GM23338 (cell line): ENCODE measurements around the gene DDA1.

ENCODE experiments used
- CREB1 ChIP-seq: fragments of 250-450 bp; sonication (Bioruptor Pico); IDR thresholded peaks from 2 replicates; pipeline ENCODE4 v1.5.0; 2020; ENCODE audit warnings: low read depth, mild to moderate bottlenecking, moderate library complexity
- EZH2 ChIP-seq: fragments of 200-600 bp; sonication (generic); IDR thresholded peaks from one replicate; pipeline ENCODE4 v1.8.0; 2017; ENCODE audit warnings: antibody characterized with exemption, mild to moderate bottlenecking, low read depth; ENCODE audit not compliant: unreplicated experiment
- EZH2phosphoT487 ChIP-seq: fragments of 200-600 bp; sonication (generic); IDR thresholded peaks from one replicate; pipeline ENCODE4 v1.8.1; 2018; ENCODE audit warnings: antibody characterized with exemption; ENCODE audit not compliant: unreplicated experiment
- JUNB ChIP-seq: IDR thresholded peaks from one replicate; pipeline ENCODE4 v1.6.1; 2016; ENCODE audit warnings: antibody characterized with exemption; ENCODE audit not compliant: unreplicated experiment
- NANOG ChIP-seq: IDR thresholded peaks from 2 replicates; pipeline ENCODE4 v1.6.1; 2016; ENCODE audit warnings: antibody characterized with exemption, borderline replicate concordance
- POLR2AphosphoS5 ChIP-seq: IDR thresholded peaks from 2 replicates; pipeline ENCODE4 v1.6.1; 2016; ENCODE audit warnings: antibody characterized with exemption, low read depth
- STAT1 ChIP-seq: IDR thresholded peaks from one replicate; pipeline ENCODE4 v1.6.1; 2016; ENCODE audit warnings: antibody characterized with exemption; ENCODE audit not compliant: unreplicated experiment
- ZNF114 ChIP-seq: fragments of 250-450 bp; sonication (Bioruptor Pico); IDR thresholded peaks from 2 replicates; pipeline ENCODE4 v1.5.0; 2020; ENCODE audit warnings: mild to moderate bottlenecking, moderate library complexity
- ZNF331 ChIP-seq: fragments of 250-450 bp; sonication (Bioruptor Pico); IDR thresholded peaks from 2 replicates; pipeline ENCODE4 v1.5.0; 2020; ENCODE audit warnings: low read depth, mild to moderate bottlenecking, moderate library complexity
- TF ChIP-seq, protein P1 (sequence below), 2 experiments: fragments of 200-600 bp in 1 of 2; sonication (generic) in 1 of 2; conservative IDR thresholded peaks; 2 replicates each; pipeline versions ENCODE4 v1.5.1 to v1.6.1; 2016 to 2017; ENCODE audit warnings: antibody characterized with exemption in 2 of 2, low read depth in 2 of 2, mild to moderate bottlenecking in 2 of 2, moderate library complexity in 1 of 2
- TF ChIP-seq, protein P2 (sequence below): IDR thresholded peaks from one replicate; pipeline ENCODE4 v1.6.1; 2018; ENCODE audit warnings: antibody characterized with exemption; ENCODE audit not compliant: unreplicated experiment
- TF ChIP-seq, protein P3 (sequence below): IDR thresholded peaks from 2 replicates; pipeline ENCODE4 v1.6.1; 2016; ENCODE audit warnings: antibody characterized with exemption
- TF ChIP-seq, protein P4 (sequence below): fragments of 250-450 bp; sonication (Bioruptor Pico); IDR thresholded peaks from 2 replicates; pipeline ENCODE4 v1.5.0; 2020; ENCODE audit warnings: mild to moderate bottlenecking, moderate library complexity

DNA sequence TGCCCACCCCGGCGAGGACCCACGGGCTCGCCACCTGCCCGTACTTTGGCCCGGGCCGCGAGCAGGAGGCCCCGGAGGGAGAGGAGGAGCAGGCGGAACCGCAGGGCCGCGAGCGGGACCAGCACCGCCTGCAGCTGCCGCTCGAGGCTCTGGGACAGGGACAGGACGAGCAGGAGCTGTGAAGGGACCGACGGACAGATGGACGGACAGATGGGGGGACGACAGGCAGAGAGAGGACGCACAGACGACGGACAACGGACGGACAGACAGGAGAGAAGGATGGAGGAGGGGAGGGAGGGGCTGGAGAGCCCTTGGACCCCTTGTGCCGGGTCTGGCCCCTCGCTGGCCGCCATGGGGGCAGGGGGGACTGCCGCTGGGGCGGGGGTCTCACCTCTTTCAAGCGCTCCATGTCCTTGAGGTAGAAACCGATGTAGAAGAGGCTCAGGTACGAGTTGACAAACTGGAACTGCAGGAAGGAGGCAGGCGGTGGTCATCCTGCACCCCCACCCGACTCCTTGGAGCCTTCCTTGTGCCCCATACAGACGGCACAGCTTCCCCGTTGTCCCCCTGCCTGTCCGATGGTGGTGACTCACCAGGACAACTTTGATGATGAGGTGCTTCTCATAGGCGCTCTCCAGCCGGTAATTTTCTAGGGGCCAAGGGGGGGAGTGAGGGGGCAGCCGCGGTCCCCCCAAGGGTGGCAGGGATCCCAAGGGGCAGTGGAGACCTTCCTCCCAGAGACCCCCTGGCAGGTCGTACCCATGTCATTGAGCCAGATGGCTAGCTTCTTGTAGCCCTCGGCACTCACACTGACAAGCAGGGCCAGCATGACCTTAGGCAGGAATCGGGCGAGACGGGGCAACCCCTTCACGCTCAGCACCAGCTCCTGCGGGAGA lies 20.3 kb downstream of the DDA1 start:
- TF ChIP-seq, protein P1, sequence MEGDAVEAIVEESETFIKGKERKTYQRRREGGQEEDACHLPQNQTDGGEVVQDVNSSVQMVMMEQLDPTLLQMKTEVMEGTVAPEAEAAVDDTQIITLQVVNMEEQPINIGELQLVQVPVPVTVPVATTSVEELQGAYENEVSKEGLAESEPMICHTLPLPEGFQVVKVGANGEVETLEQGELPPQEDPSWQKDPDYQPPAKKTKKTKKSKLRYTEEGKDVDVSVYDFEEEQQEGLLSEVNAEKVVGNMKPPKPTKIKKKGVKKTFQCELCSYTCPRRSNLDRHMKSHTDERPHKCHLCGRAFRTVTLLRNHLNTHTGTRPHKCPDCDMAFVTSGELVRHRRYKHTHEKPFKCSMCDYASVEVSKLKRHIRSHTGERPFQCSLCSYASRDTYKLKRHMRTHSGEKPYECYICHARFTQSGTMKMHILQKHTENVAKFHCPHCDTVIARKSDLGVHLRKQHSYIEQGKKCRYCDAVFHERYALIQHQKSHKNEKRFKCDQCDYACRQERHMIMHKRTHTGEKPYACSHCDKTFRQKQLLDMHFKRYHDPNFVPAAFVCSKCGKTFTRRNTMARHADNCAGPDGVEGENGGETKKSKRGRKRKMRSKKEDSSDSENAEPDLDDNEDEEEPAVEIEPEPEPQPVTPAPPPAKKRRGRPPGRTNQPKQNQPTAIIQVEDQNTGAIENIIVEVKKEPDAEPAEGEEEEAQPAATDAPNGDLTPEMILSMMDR (conservative IDR thresholded peaks at IDR 0.05; ENCODE audit: low read depth in 2 of 2), result no peak
- TF ChIP-seq POLR2AphosphoS5 (no peak), EZH2phosphoT487 (no peak), EZH2 (no peak), CREB1 (no peak), JUNB (no peak), ZNF114 (no peak), NANOG (no peak), STAT1 (no peak), ZNF331 (CRISPR knock-in tag) (no peak)
- TF ChIP-seq, protein P2, sequence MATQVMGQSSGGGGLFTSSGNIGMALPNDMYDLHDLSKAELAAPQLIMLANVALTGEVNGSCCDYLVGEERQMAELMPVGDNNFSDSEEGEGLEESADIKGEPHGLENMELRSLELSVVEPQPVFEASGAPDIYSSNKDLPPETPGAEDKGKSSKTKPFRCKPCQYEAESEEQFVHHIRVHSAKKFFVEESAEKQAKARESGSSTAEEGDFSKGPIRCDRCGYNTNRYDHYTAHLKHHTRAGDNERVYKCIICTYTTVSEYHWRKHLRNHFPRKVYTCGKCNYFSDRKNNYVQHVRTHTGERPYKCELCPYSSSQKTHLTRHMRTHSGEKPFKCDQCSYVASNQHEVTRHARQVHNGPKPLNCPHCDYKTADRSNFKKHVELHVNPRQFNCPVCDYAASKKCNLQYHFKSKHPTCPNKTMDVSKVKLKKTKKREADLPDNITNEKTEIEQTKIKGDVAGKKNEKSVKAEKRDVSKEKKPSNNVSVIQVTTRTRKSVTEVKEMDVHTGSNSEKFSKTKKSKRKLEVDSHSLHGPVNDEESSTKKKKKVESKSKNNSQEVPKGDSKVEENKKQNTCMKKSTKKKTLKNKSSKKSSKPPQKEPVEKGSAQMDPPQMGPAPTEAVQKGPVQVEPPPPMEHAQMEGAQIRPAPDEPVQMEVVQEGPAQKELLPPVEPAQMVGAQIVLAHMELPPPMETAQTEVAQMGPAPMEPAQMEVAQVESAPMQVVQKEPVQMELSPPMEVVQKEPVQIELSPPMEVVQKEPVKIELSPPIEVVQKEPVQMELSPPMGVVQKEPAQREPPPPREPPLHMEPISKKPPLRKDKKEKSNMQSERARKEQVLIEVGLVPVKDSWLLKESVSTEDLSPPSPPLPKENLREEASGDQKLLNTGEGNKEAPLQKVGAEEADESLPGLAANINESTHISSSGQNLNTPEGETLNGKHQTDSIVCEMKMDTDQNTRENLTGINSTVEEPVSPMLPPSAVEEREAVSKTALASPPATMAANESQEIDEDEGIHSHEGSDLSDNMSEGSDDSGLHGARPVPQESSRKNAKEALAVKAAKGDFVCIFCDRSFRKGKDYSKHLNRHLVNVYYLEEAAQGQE, result no peak
- TF ChIP-seq, protein P3, sequence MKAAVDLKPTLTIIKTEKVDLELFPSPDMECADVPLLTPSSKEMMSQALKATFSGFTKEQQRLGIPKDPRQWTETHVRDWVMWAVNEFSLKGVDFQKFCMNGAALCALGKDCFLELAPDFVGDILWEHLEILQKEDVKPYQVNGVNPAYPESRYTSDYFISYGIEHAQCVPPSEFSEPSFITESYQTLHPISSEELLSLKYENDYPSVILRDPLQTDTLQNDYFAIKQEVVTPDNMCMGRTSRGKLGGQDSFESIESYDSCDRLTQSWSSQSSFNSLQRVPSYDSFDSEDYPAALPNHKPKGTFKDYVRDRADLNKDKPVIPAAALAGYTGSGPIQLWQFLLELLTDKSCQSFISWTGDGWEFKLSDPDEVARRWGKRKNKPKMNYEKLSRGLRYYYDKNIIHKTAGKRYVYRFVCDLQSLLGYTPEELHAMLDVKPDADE, result no peak
- TF ChIP-seq, protein P4, sequence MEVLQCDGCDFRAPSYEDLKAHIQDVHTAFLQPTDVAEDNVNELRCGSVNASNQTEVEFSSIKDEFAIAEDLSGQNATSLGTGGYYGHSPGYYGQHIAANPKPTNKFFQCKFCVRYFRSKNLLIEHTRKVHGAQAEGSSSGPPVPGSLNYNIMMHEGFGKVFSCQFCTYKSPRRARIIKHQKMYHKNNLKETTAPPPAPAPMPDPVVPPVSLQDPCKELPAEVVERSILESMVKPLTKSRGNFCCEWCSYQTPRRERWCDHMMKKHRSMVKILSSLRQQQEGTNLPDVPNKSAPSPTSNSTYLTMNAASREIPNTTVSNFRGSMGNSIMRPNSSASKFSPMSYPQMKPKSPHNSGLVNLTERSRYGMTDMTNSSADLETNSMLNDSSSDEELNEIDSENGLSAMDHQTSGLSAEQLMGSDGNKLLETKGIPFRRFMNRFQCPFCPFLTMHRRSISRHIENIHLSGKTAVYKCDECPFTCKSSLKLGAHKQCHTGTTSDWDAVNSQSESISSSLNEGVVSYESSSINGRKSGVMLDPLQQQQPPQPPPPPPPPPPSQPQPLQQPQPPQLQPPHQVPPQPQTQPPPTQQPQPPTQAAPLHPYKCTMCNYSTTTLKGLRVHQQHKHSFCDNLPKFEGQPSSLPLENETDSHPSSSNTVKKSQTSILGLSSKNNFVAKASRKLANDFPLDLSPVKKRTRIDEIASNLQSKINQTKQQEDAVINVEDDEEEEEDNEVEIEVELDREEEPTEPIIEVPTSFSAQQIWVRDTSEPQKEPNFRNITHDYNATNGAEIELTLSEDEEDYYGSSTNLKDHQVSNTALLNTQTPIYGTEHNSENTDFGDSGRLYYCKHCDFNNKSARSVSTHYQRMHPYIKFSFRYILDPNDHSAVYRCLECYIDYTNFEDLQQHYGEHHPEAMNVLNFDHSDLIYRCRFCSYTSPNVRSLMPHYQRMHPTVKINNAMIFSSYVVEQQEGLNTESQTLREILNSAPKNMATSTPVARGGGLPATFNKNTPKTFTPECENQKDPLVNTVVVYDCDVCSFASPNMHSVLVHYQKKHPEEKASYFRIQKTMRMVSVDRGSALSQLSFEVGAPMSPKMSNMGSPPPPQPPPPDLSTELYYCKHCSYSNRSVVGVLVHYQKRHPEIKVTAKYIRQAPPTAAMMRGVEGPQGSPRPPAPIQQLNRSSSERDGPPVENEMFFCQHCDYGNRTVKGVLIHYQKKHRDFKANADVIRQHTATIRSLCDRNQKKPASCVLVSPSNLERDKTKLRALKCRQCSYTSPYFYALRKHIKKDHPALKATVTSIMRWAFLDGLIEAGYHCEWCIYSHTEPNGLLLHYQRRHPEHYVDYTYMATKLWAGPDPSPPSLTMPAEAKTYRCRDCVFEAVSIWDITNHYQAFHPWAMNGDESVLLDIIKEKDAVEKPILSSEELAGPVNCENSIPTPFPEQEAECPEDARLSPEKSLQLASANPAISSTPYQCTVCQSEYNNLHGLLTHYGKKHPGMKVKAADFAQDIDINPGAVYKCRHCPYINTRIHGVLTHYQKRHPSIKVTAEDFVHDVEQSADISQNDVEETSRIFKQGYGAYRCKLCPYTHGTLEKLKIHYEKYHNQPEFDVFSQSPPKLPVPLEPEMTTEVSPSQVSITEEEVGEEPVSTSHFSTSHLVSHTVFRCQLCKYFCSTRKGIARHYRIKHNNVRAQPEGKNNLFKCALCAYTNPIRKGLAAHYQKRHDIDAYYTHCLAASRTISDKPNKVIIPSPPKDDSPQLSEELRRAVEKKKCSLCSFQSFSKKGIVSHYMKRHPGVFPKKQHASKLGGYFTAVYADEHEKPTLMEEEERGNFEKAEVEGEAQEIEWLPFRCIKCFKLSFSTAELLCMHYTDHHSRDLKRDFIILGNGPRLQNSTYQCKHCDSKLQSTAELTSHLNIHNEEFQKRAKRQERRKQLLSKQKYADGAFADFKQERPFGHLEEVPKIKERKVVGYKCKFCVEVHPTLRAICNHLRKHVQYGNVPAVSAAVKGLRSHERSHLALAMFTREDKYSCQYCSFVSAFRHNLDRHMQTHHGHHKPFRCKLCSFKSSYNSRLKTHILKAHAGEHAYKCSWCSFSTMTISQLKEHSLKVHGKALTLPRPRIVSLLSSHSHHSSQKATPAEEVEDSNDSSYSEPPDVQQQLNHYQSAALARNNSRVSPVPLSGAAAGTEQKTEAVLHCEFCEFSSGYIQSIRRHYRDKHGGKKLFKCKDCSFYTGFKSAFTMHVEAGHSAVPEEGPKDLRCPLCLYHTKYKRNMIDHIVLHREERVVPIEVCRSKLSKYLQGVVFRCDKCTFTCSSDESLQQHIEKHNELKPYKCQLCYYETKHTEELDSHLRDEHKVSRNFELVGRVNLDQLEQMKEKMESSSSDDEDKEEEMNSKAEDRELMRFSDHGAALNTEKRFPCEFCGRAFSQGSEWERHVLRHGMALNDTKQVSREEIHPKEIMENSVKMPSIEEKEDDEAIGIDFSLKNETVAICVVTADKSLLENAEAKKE (CRISPR knock-in tag), result no peak
